HG03097 (cell line): Measurements from ENCODE around the gene STAM.

Source experiments
- ATAC-seq: cut with Tn5 transposase; IDR thresholded peaks from one replicate; pipeline ENCODE4 v1.9.1; 2021; ENCODE audit not compliant: unreplicated experiment, low FRiP score

The STAM gene

DNA sequence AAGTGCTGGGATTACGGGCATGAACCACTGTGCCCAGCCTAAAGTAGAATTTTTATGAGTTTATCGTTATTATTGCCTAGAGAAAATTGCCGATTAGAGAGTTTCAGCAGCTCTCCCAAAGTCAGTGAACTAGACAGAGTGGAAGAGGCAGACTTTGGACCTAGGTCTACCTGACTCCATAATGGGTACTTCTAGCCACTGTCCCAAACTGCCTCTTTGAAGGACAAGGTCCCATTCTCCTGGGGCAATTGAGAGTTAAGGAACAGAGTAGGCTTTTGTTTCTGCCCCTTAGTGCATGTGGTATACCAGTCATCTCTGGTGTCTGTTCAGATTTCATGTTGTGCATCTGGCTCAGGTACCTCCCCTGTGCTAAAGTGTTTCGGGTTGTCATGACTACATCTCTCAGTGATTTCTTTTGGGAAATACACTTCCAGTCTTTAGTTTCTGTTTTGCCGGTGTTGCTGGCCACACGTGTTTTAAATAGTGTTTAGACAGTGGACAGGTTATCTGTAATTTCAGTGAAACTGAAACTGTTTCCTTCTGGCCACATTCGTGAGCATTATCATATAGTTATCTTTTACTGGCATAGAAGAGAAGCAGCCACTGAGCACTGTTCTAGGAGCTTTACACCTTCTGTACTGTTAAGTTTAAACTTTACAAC is 112.7 kb downstream of the STAM start:
- ATAC-seq: peak; percentile 94

DNA sequence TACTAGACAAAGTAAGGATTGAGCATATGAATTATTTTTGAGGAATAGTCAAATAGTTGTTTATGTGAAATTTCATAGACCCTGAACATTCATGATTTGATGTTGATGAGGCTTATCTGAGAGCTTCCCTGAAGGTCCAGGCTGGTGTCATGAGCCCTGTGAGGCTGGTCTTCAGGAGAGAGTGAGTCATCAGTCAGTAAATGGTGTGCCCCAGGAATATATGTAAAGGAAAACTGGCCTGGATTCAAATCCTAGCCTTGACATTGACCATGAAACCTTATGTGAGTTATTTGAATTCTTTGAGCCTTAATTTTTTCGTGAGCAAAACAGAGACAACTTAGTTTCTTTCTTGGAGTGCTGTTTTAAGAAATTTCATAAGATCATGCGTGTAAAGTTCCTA is 114.2 kb downstream of the STAM start:
- no peak for ATAC-seq

DNA sequence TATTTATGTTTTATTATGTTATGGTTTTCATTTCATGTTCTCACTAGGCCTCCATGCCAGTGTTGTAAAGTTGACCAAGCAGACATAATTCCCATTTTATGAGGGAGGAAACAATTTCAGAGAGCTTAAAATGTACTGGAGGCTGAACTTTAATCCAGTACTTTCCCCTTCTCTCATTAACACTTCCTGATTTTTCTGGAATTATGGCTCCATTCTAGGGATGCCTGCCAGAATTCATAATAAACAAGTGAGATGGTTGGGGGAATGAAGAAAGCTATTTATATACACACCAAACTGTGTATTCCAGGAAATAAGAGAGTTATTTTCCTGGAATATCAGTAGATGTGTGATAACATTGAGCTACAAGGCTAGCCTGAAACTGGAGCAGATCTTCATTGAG is 114.9 kb downstream of the STAM start:
- ATAC-seq: no peak

DNA sequence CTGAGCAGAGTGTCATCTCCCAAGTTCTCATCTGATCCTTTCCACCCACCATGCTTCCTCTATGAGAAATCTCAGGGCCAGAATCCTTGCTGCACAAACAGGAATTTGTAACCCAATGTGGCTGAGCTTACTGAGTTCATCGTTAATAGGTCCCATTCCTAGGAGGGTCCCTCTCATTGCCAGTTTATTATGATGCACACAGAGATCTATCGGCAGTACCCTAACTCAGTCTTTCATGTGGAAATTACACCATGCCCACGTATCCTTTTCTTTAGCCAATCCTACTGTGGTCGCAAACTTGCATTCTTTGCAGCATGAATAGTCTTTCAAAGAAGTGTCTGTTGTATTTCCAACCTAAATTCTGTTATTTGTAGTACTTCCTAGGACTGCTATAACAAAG is 120.2 kb downstream of the STAM start:
- no peak for ATAC-seq

DNA sequence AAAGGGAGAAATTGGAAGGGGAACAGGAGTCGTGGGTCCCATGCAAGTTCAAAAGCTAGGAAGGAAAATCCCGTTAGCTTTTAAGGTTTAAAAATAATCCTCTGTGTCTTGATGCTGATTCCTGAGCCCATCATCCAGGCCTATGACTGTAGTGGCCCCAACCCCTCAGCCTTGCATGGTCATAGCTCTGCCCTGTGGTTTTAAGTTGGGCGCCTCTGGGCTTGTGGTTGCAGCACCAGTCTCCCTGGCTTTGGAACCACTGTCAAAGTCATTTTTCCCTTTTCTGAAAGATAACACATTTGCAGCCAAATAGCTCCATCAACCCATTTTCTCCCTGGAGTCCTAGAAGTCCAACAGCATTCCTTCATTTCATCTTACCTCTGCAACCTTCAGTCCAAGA is 121.7 kb downstream of the STAM start:
- no peak for ATAC-seq
